HepG2 (cell line): ENCODE measurements around the gene ENHO. TPM values are rescaled to one million over a fixed set of nuclear protein-coding genes. Genes with fewer than 3 reads are reported as not detected.
A peak's percentile ranks its signal among the peaks of the same experiment; 100 is the strongest.

Experiments
- ATAC-seq: fragments of 200-7000 bp; cut with Tn5 transposase; 3 replicates; pipeline ENCODE4 v1.9.1; 2020; ENCODE audit warnings: mild to moderate bottlenecking, moderate library complexity
- BruUV-seq: library from RNA; stranded (reverse); fragments of 400-500 nt; replicated peaks from 2 replicates; lab custom pipeline; 2021; lab: Mats Ljungman, UMichigan
- CTCF ChIA-PET: fragments of 300-600 bp; formaldehyde crosslinking; extraction: SDS; loops from one replicate; lab custom pipeline; 2021; ENCODE audit warnings: low total read pairs, inconsistent platforms, low intra/inter-chr PET ratio; lab: Yijun Ruan, JAX
- POLR2A ChIA-PET: fragments of 350-600 bp; sonication (Branson Sonifier 250); formaldehyde crosslinking; loops from one replicate; lab custom pipeline; 2020; ENCODE audit warnings: antibody characterized with exemption, inconsistent platforms; lab: Yijun Ruan, JAX
- DNase-seq: peaks from one replicate; pipeline ENCODE4 v3.0.0-alpha.2; 2015; ENCODE audit warnings: low spot score
- FAIRE-seq: peaks from 3 replicates; lab custom pipeline; 2011; peaks lifted over from hg19 to GRCh38; lab: Jason Lieb, UNC
- H2AFZ ChIP-seq: one replicate; pipeline ENCODE4 v1.6.1; 2011; ENCODE audit warnings: low read length, inconsistent platforms
- H3K27ac ChIP-seq: fragments of 300-600 bp; 3 replicates; pipeline ENCODE4 v1.8.0; 2011; ENCODE audit warnings: mixed run types, mild to moderate bottlenecking, mixed read lengths, low read length, inconsistent platforms; ENCODE audit not compliant: insufficient read depth; ENCODE audit errors: extremely low read length
- H3K27me3 ChIP-seq, 2 experiments: fragments of 200-600 bp in 1 of 2; 2 replicates in 1 of 2; 3 replicates in 1 of 2; pipeline versions ENCODE4 v1.6.0 to v1.8.0; 2011; ENCODE audit warnings: low read length in 2 of 2, mild to moderate bottlenecking in 2 of 2, moderate library complexity in 2 of 2, inconsistent platforms in 1 of 2; ENCODE audit not compliant: insufficient read depth in 2 of 2, control insufficient read depth in 1 of 2
- H3K36me3 ChIP-seq, 2 experiments: fragments of 200-600 bp in 1 of 2; replicated peaks in 1 of 2; 2 replicates in 1 of 2; 3 replicates in 1 of 2; pipeline versions ENCODE4 v1.5.1 to v1.8.0; 2011; ENCODE audit warnings: low read length in 2 of 2, inconsistent platforms in 1 of 2; ENCODE audit not compliant: insufficient read depth in 2 of 2, control insufficient read depth in 1 of 2
- H3K4me1 ChIP-seq: 2 replicates; pipeline ENCODE4 v1.5.1; 2012; ENCODE audit warnings: low read length, inconsistent platforms; ENCODE audit not compliant: insufficient read depth
- H3K4me2 ChIP-seq: 2 replicates; pipeline ENCODE4 v1.6.0; 2011; ENCODE audit warnings: low read depth, low read length, inconsistent platforms
- H3K4me3 ChIP-seq, 3 experiments: fragments of 200-600 bp in 1 of 3; sonication (generic), shearing (Covaris generic) in 1 of 3; replicated peaks in 1 of 3; 2 replicates each; pipeline ENCODE4 v1.5.1; 2011 to 2016; ENCODE audit warnings: low read length in 3 of 3, inconsistent platforms in 2 of 3, low read depth in 2 of 3, mild to moderate bottlenecking in 2 of 3, control low read depth in 1 of 3, mixed read lengths in 1 of 3; ENCODE audit not compliant: insufficient read depth in 1 of 3
- H3K79me2 ChIP-seq: one replicate; pipeline ENCODE4 v1.6.1; 2011; ENCODE audit warnings: low read length, inconsistent platforms; ENCODE audit not compliant: insufficient read depth
- H3K9ac ChIP-seq: 2 replicates; pipeline ENCODE4 v1.6.0; 2011; ENCODE audit warnings: mild to moderate bottlenecking, low read depth, low read length, inconsistent platforms; ENCODE audit not compliant: insufficient read depth
- H3K9me3 ChIP-seq: 2 replicates; pipeline ENCODE4 v1.5.1; 2012; ENCODE audit warnings: mild to moderate bottlenecking, low read length
- H4K20me1 ChIP-seq: 2 replicates; pipeline ENCODE4 v1.6.0; 2011; ENCODE audit warnings: inconsistent platforms, mild to moderate bottlenecking, low read length, moderate library complexity; ENCODE audit not compliant: insufficient read depth
- CHD2 ChIP-seq: IDR thresholded peaks from 2 replicates; pipeline ENCODE4 v1.6.1; 2011; ENCODE audit warnings: low read depth, low read length, improper control_type of control experiment
- EP300 ChIP-seq, 3 experiments: sonication (generic) in 1 of 3; formaldehyde crosslinking in 1 of 3; IDR thresholded peaks; 2 replicates each; pipeline versions ENCODE4 v1.5.1 to v1.6.1; 2011 to 2020; ENCODE audit warnings: low read depth in 2 of 3, low read length in 2 of 3, borderline replicate concordance in 1 of 3, improper control_type of control experiment in 1 of 3, mild to moderate bottlenecking in 1 of 3, missing genetic modification reagents in 1 of 3, moderate library complexity in 1 of 3
- ETV5 ChIP-seq: IDR thresholded peaks from 2 replicates; pipeline ENCODE4 v1.6.1; 2018; ENCODE audit warnings: missing biosample characterization, missing genetic modification reagents, inconsistent platforms, borderline replicate concordance
- HNRNPK ChIP-seq: fragments of 200-400 bp; formaldehyde crosslinking; IDR thresholded peaks from 2 replicates; pipeline ENCODE4 v1.6.1; 2018; ENCODE audit warnings: low read length, low read depth, moderate library complexity, mild to moderate bottlenecking; ENCODE audit not compliant: poor library complexity, severe bottlenecking
- MED8 ChIP-seq: sonication (generic); formaldehyde crosslinking; IDR thresholded peaks from 2 replicates; pipeline ENCODE4 v1.8.1; 2023; ENCODE audit warnings: mild to moderate bottlenecking, missing genetic modification reagents; ENCODE audit not compliant: insufficient replicate concordance
- NR1H2 ChIP-seq: sonication (generic); formaldehyde crosslinking; IDR thresholded peaks from 2 replicates; pipeline ENCODE4 v1.8.1; 2022; ENCODE audit warnings: low read depth, missing genetic modification reagents, borderline replicate concordance
- PATZ1 ChIP-seq: sonication (generic); formaldehyde crosslinking; IDR thresholded peaks from 2 replicates; pipeline ENCODE4 v1.4.0; 2020; ENCODE audit warnings: missing genetic modification reagents
- RXRA ChIP-seq: sonication (generic); formaldehyde crosslinking; IDR thresholded peaks from 2 replicates; pipeline ENCODE4 v1.5.1; 2020; ENCODE audit warnings: missing genetic modification reagents
- SETDB1 ChIP-seq: sonication (generic); formaldehyde crosslinking; IDR thresholded peaks from 2 replicates; pipeline ENCODE4 v1.5.1; 2020; ENCODE audit warnings: missing genetic modification reagents, mild to moderate bottlenecking, borderline replicate concordance
- ZNF556 ChIP-seq: sonication (generic); formaldehyde crosslinking; IDR thresholded peaks from 2 replicates; pipeline ENCODE4 v1.4.0; 2020; ENCODE audit warnings: mild to moderate bottlenecking, missing genetic modification reagents, borderline replicate concordance
- ZNF616 ChIP-seq: sonication (generic); formaldehyde crosslinking; IDR thresholded peaks from 2 replicates; pipeline ENCODE4 v1.5.0; 2020; ENCODE audit warnings: low read depth, mild to moderate bottlenecking, missing genetic modification reagents
- ZNF678 ChIP-seq: sonication (generic); formaldehyde crosslinking; IDR thresholded peaks from 2 replicates; pipeline ENCODE4 v1.4.0; 2020; ENCODE audit warnings: mild to moderate bottlenecking, missing genetic modification reagents
- WGBS: methylation state at CpG from one replicate; pipeline ENCODE4 v1.1.6; 2017; ENCODE audit warnings: low lambda C conversion rate; 5-methylcytosine and 5-hydroxymethylcytosine counted together
- in situ Hi-C: cut with HindIII; loops from 2 replicates; pipeline ENCODE4 v1.10.0; 2017; ENCODE audit warnings: low pct_unique_long_range_greater_than_20kb; ENCODE audit not compliant: extremely low pct_ligation_motif_present
- intact Hi-C: fragments of 100-400 bp; cut with micrococcal nuclease; formaldehyde crosslinking; loops from one replicate; pipeline ENCODE4 v1.10.0; 2022; ENCODE audit not compliant: unreplicated experiment
- polyA plus RNA-seq, 8 experiments: library from polyadenylated mRNA; depleted of rRNA in 3 of 8; stranded (reverse) in 7 of 8; unstranded in 1 of 8; fragments of >200 nt; fragmentation: Illumina TruSeq in 4 of 8; extraction: Trizol in 4 of 8; gene quantifications; 2 replicates each; pipeline versions ENCODE4 v1.2.1 to v1.2.3, GENCODE V29; 2011 to 2016; ENCODE audit warnings: low read depth in 4 of 8, missing spikeins in 1 of 8, mixed read lengths in 1 of 8; ENCODE audit not compliant: insufficient read depth in 1 of 8
- total RNA-seq, 5 experiments: library from RNA; depleted of rRNA; stranded (reverse); fragments of >200 nt; fragmentation: Illumina TruSeq; extraction: Trizol; gene quantifications; 2 replicates each; pipeline ENCODE4 v1.2.3, GENCODE V29; 2016; ENCODE audit warnings: low read depth in 1 of 5

Gene ENHO
- total and polyA plus RNA-seq, 2 of the 13 experiments (the other 11 are each of a cell fraction or from before 2014, with no cell fraction given), result 0.08 to 0.60 TPM

GRCh38 chr9:34502471-34502870 is 20.3 kb downstream of the ENHO start:
- H2AFZ ChIP-seq, result no peak overlapping the region
- no peaks in the 10 kb centered on the region for H3K36me3 ChIP-seq
- DNase-seq, result peak; percentile 18
- in situ Hi-C loops, result loop anchor here (5.0 kb wide), 1 partner anchor 70 kb away; no protein-coding TSS in a partner anchor
- WGBS, result no CpG with 5 or more reads among the region's 10 CpGs
- H3K27ac ChIP-seq, result no peak overlapping the region
- H3K27me3 ChIP-seq, result peaks cover 0 to 29% of the 10 kb centered on the region in 2 experiments; a peak in 2 of 5 replicates
- peaks cover 23% of the 10 kb centered on the region for H3K4me1 ChIP-seq
- H3K9ac ChIP-seq, result no peak overlapping the region
- ChIA-PET CTCF (interaction anchor here (1.7 to 3.9 kb wide), 3 partner anchors 45 to 99 kb away, joined by 5 to 28 read pairs (median 19); no protein-coding TSS in a partner anchor), POLR2A (interaction anchor here (1.0 to 1.9 kb wide), 2 partner anchors 10 to 168 kb away, joined by 3 to 10 read pairs; no protein-coding TSS in a partner anchor)
- TF ChIP-seq RXRA (CRISPR knock-in tag), result peak; percentile 34; the same call in 1 of the 2 replicates
- no peak for TF ChIP-seq ZNF556 (CRISPR knock-in tag)
- intact Hi-C loops, result loop anchor here (5.0 to 10.0 kb wide), 3 partner anchors 45 to 168 kb away; no protein-coding TSS in a partner anchor
- no peaks in the 10 kb centered on the region; the same call in 1 of the 2 replicates for H4K20me1 ChIP-seq
- H3K4me2 ChIP-seq, result 0 out of 2 replicates have a peak overlapping the region, but pooled peaks have one; percentile 29
- H3K9me3 ChIP-seq, result no peaks in the 10 kb centered on the region
- peak; percentile 37 for ATAC-seq
- no peak for FAIRE-seq
- no TSS peak for BruUV-seq
- H3K4me3 ChIP-seq, result no peak overlapping the region
- H3K79me2 ChIP-seq, result no peaks in the 10 kb centered on the region

- intact Hi-C loops, result loop anchor here (1.0 to 10.0 kb wide), 4 partner anchors 9 to 167 kb away; no protein-coding TSS in a partner anchor
- Histone ChIP-seq H3K27me3 (peaks cover 0 to 28% of the 10 kb centered on the region in 2 experiments; a peak in 2 of 5 replicates), H3K4me3 (no peak overlapping the region), H3K79me2 (no peaks in the 10 kb centered on the region), H3K4me2 (0 out of 2 replicates have a peak overlapping the region, but pooled peaks have one; percentile 29), H3K9ac (no peak overlapping the region), H3K9me3 (no peaks in the 10 kb centered on the region), H3K27ac (no peak overlapping the region), H3K4me1 (peaks cover 23% of the 10 kb centered on the region), H3K36me3 (no peaks in the 10 kb centered on the region), H2AFZ (no peak overlapping the region), H4K20me1 (no peaks in the 10 kb centered on the region; the same call in 1 of the 2 replicates)
- no TSS peak for BruUV-seq
- peak; percentile 83 for DNase-seq
- FAIRE-seq, result peak; percentile 55
- CTCF ChIA-PET, result interaction anchor here (1.7 to 3.9 kb wide), 4 partner anchors 45 to 169 kb away, joined by 5 to 28 read pairs (median 14); no protein-coding TSS in a partner anchor
- POLR2A ChIA-PET, result interaction anchor here (0.8 to 1.9 kb wide), 4 partner anchors 11 to 168 kb away, joined by 3 to 10 read pairs (median 3); no protein-coding TSS in a partner anchor
- peak; percentile 87 for ATAC-seq
- in situ Hi-C loops, result loop anchor here (5.0 kb wide), 1 partner anchor 70 kb away; no protein-coding TSS in a partner anchor
- WGBS, result 8% methylated on average over 5 of the region's 5 CpGs
- TF ChIP-seq HNRNPK, result no peak
- no peak for TF ChIP-seq ZNF678 (CRISPR knock-in tag)
- no peak for TF ChIP-seq MED8 (CRISPR knock-in tag)
- TF ChIP-seq SETDB1 (CRISPR knock-in tag), result no peak
- TF ChIP-seq PATZ1 (CRISPR knock-in tag), result peak; percentile 45; the same call in 1 of the 2 replicates
- no peak for TF ChIP-seq CHD2
- TF ChIP-seq ETV5 (CRISPR knock-in tag), result no peak
- TF ChIP-seq EP300 (IDR thresholded peaks at IDR 0.05; ENCODE audit: low read depth in 2 of 2, low read length in 2 of 2), result peak in 1 of 2 experiments; percentile 10; a peak in 1 of 4 replicates
- no peak for TF ChIP-seq EP300 (CRISPR knock-in tag; IDR thresholded peaks at IDR 0.05; ENCODE audit: borderline replicate concordance)
- TF ChIP-seq ZNF616 (CRISPR knock-in tag), result no peak
- TF ChIP-seq NR1H2 (CRISPR knock-in tag), result no peak
These were observed 20.8 kb downstream of the ENHO start for GRCh38 chr9:34501889-34502425.
